HFF-Myc (cell line): Measurements from ENCODE around the gene SOCS3.

Experiments used
- DNase-seq: peaks from one replicate; pipeline ENCODE4 v3.0.0-alpha.2; 2011; ENCODE audit warnings: low read depth; ENCODE audit errors: extremely low read depth
- H3K4me3 ChIP-seq: replicated peaks from 2 replicates; pipeline ENCODE4 v1.5.1; 2011; ENCODE audit warnings: low read depth, mild to moderate bottlenecking, control low read depth, low read length
- TF ChIP-seq, protein P1 (sequence below): IDR thresholded peaks from 2 replicates; pipeline ENCODE4 v1.5.1; 2012; ENCODE audit warnings: mild to moderate bottlenecking, low read depth, low read length, control low read depth; ENCODE audit errors: missing control alignments

SOCS3 gene

DNA sequence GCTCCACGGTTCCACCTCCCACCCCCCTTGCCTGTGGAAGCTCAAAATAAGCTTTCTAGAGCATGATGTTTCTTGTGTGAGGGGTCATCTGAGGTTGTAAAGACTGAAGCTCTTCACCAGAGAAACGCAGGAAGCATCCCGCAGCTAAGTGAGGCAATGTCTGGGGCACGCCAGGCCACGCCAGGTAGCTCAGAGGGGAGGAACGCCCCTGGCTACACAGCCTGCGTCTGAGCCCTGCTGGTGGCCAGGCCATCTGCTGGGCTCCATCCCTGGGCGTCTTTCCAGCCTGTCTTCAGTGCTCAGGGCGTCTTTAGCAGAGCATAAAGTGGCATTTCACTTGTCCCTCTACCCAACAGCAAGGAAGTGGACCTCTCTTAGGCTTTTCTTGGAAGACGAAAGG, 15.2 kb downstream of the SOCS3 start:
- TF ChIP-seq, protein P1, sequence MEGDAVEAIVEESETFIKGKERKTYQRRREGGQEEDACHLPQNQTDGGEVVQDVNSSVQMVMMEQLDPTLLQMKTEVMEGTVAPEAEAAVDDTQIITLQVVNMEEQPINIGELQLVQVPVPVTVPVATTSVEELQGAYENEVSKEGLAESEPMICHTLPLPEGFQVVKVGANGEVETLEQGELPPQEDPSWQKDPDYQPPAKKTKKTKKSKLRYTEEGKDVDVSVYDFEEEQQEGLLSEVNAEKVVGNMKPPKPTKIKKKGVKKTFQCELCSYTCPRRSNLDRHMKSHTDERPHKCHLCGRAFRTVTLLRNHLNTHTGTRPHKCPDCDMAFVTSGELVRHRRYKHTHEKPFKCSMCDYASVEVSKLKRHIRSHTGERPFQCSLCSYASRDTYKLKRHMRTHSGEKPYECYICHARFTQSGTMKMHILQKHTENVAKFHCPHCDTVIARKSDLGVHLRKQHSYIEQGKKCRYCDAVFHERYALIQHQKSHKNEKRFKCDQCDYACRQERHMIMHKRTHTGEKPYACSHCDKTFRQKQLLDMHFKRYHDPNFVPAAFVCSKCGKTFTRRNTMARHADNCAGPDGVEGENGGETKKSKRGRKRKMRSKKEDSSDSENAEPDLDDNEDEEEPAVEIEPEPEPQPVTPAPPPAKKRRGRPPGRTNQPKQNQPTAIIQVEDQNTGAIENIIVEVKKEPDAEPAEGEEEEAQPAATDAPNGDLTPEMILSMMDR, result no peak
- no peak overlapping the region for H3K4me3 ChIP-seq
- no peak for DNase-seq

DNA sequence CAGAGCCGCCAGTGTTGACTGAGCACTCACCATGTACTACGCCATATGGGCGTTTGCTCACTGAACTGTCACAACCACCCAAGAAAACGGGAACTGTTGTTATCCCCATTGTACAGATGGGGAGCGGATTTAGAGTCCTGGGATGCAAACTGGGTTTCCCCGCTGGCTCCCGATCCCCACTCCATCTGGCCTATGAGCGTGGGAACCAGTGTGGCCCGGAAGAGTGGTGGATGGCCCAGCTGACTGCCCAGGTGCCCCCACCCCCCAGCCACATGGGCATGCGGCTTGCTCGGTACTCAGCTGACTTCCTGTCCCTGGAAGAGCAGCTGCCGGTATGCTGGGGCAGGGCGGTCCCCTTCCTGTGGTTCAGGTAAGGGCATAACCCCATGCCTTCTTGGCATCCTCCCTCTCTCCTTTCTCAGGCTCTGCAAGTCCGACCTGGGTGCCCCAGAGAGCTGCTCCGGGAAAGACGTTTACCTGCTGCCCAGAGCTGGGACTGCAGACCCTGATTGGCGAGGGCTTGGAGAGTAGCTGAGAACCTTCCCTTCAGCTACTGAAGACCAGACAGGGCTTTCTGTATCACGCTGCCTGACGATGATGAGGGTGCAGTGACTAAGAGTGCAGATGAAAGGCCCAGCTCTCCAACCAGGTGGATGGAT, 16.2 kb downstream of the SOCS3 start:
- no peak for DNase-seq
- no peak overlapping the region for H3K4me3 ChIP-seq
- TF ChIP-seq, protein P1, result no peak

DNA sequence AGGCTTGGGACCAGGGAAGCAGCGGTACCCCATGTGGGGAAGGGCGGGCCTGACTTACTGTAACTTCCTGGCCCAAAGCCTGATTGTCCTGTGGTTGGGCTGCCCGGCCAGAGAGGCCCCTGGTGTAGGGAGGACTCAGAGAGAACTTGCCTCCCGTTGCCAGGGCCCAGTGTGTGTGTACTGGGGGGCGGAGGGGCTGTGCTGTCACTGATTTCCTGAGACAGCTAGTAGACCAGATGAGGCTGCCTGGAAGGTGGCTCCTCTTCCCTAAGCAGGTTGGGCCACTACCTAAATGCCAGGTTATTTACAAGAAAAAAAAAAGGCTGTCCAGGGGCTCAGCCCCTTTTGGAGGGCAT, 16.7 kb downstream of the SOCS3 start:
- TF ChIP-seq, protein P1, result no peak
- DNase-seq, result no peak
- peak overlapping the region; percentile 29 for H3K4me3 ChIP-seq

DNA sequence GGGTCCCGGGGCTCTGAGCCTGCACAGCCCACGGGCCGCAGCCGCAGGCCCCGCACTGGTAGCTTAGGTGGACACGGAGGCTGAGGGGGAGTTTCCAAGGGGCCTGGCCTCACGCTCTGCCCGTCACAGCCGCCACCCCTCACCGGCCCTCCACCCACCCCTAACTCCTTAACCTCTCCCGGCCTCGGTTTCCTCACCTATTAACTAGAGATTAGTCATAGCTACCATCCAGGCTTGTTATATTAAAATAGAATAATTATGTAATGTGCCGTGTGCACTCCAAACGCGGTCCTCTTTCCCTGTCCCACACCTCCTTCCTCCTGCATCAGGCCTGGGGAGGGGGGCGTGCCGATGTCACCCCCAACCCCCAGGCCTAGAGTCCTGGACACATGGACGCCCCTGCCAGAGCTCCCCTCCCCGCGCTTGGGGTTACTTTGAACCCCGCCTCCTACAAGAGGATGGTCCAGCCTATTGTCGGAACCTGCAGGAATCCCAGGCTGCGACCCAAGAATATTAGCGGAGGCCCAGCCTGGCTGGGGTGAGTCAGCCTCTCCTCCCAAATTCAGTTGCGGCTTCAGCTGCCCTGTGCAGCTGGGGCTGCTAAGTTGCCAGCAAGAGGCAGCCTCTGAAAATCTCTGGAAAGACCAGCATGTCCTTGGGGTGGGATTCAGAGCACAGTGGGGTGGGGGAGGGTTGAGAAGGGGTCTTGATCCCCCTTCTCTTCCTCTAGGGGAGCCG, 17.3 kb downstream of the SOCS3 start:
- TF ChIP-seq, protein P1, result no peak
- H3K4me3 ChIP-seq, result peak overlapping the region; percentile 29
- no peak for DNase-seq

DNA sequence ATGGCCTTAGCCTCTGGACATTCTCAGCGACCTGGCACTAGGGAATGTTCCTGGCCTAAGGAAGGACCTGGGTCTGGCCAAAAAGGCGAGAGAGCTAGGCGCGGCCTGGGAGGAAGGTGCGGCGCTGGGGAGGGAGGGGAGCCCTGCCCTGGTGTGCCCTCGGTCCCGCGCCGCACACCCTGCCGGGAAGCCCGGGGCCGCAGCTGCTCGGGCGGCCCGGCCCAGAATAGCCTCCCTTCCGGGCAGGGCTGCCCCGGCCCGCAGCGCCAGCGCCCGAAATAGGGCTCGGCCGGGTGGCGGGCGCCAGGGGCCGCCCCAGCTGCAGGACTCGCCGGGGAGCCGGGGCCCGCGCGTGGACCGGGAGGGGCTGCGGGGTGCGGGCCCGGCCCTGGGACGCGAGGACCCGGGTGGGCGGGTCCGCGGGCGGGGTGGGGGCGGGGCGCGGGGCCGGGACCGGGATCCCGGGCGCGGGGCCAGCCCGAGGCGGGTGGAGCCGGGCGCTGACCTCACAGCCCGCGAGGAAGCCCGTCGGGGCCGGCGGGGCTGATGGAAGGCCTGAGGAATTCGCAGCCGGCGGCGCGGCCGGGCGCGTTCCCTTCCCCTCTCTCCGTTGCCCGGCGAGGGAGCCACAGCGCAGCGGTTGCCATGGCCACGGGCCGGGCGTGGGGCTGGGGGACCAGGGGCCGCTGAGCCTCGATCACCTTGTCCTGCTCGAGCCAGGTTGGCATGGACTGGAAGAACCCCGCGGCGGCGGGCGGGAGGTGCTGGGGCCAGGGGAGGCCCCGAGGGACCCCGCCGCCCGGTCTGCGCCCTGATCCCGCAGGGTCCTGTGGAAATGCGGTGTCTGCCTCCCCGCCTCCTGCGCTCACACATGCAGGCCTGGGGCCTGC, 18.1 kb downstream of the SOCS3 start:
- TF ChIP-seq, protein P1, result no peak
- DNase-seq, result no peak
- H3K4me3 ChIP-seq, result peak overlapping the region; percentile 29

DNA sequence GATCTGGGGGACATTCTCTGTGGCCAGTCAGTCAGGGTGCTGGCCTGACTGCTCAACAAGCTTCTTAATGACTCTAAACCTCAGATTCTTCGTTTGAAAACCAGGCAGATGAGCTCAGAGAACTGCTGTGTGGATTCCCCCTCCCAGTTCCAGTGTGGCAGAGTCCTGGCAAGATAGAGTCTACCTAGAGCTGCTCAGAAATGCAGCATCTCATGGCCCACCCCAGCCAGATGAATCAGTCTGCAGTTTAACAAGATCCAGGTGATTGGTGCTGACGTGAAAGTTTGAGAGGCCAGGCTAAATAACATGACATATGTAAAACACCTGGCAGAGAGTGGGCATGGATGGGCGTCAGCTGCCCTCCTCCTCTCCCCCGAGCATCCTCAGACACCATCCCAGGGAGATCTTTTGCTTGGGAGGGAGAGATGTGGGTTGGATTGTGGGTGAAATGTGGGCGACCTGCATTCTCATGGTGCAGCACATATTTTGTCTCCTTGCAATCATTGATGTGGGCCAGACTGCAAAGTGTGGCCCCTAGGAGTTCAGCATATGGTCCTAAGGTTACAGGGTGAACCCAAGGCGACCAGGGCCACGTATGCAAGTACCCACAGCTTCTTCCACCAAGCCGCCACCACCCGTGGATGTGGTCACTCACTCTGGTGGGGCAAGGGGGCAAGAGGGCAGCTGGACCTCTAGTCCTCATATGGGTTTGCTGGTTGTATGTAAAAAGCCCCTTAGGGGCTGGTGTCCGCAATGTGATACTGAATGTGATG, 19.5 kb downstream of the SOCS3 start:
- no peak overlapping the region for H3K4me3 ChIP-seq
- TF ChIP-seq, protein P1, result no peak
- no peak for DNase-seq
